ENCODE measurements around the gene OGA. TPM values are rescaled to one million over a fixed set of nuclear protein-coding genes. Genes with fewer than 3 reads are reported as not detected.
"Not testable (repeated sequence)": the region's sequence is repeated elsewhere in the genome, so short reads cannot be mapped to it uniquely, and the experiment has no call there.

The OGA gene
- total and polyA plus RNA-seq, 5 donors, result 41.1 to 96.4 (median 79.7) TPM

- H3K4me3 ChIP-seq (ENCODE audit: low read length); H3K4me1 ChIP-seq (ENCODE audit: control insufficient read depth, insufficient read depth, low read length); H3K9me3 ChIP-seq (ENCODE audit: control insufficient read depth, low read length); H3K27ac ChIP-seq (ENCODE audit: low read length); H3K27me3 ChIP-seq (ENCODE audit: control insufficient read depth, insufficient read depth); intact Hi-C loops (cut with DNase I); ATAC-seq: not testable (repeated sequence)
- DNase-seq, result peak in 1 of 3 donors; percentile 22
- 92% methylated on average over 9 of the region's 9 CpGs for WGBS
Measured at GRCh38 chr10:101789231-101789630, 29.0 kb downstream of the OGA start.

GRCh38 chr10:101785801-101786200 lies 32.4 kb downstream of the OGA start:
- Histone ChIP-seq H3K27ac (ENCODE audit: low read length) (no peak overlapping the region), H3K27me3 (ENCODE audit: control insufficient read depth, insufficient read depth) (no peaks in the 10 kb centered on the region), H3K4me3 (ENCODE audit: low read length) (no peak overlapping the region), H3K9me3 (ENCODE audit: control insufficient read depth, low read length) (no peaks in the 10 kb centered on the region), H3K4me1 (ENCODE audit: control insufficient read depth, insufficient read depth, low read length) (no peaks in the 10 kb centered on the region)
- DNase-seq (no peak), ATAC-seq (no peak)
- intact Hi-C loops (cut with DNase I), result no loop called here
- 79% methylated on average over 2 of the region's 2 CpGs for WGBS

- Histone ChIP-seq H3K27me3 (ENCODE audit: control insufficient read depth, insufficient read depth) (no peaks in the 10 kb centered on the region), H3K4me3 (ENCODE audit: low read length) (no peak overlapping the region), H3K4me1 (ENCODE audit: control insufficient read depth, insufficient read depth, low read length) (peaks cover 3% of the 10 kb centered on the region), H3K9me3 (ENCODE audit: control insufficient read depth, low read length) (no peaks in the 10 kb centered on the region), H3K27ac (ENCODE audit: low read length) (no peak overlapping the region)
- intact Hi-C loops (cut with DNase I), result loop anchor here in 3 of 4 donors (5.0 kb wide), 2 partner anchors 177 to 182 kb away; no protein-coding TSS in a partner anchor
- ATAC-seq (no peak), DNase-seq (no peak)
- WGBS, result 82% methylated on average over 2 of the region's 2 CpGs
Measured at GRCh38 chr10:101784558-101784957, 33.7 kb downstream of the OGA start.

- no peak for ATAC-seq
- DNase-seq, result peak in 1 of 3 donors; percentile 1
- H3K9me3 ChIP-seq (ENCODE audit: control insufficient read depth, low read length), result no peaks in the 10 kb centered on the region
- 55% methylated on average over 10 of the region's 10 CpGs for WGBS
- no peak overlapping the region for H3K27ac ChIP-seq (ENCODE audit: low read length)
- peak overlapping the region; percentile 37 for H3K4me3 ChIP-seq (ENCODE audit: low read length)
- H3K4me1 ChIP-seq (ENCODE audit: control insufficient read depth, insufficient read depth, low read length), result peaks cover 3% of the 10 kb centered on the region
- intact Hi-C loops (cut with DNase I), result loop anchor here in 3 of 4 donors (5.0 kb wide), 2 partner anchors 176 to 181 kb away; no protein-coding TSS in a partner anchor
- no peaks in the 10 kb centered on the region for H3K27me3 ChIP-seq (ENCODE audit: control insufficient read depth, insufficient read depth)
Measured at GRCh38 chr10:101783736-101784118, 34.5 kb downstream of the OGA start.

GRCh38 chr10:101782811-101783735 lies 35.2 kb downstream of the OGA start, which contains the start of gene NPM3:
TSS of gene NPM3 (minus strand) at chr10:101783446. CDS start at chr10:101783390, 56 bp downstream.
- DNase-seq, result peak; percentile 84 to 93 (median 91)
- ATAC-seq, result peak; percentile 75 to 77
- no peaks in the 10 kb centered on the region for H3K9me3 ChIP-seq (ENCODE audit: control insufficient read depth, low read length)
- no peak within 1 kb of the TSS for H3K27ac ChIP-seq (ENCODE audit: low read length)
- peaks cover 3% of the 10 kb centered on the region for H3K4me1 ChIP-seq (ENCODE audit: control insufficient read depth, insufficient read depth, low read length)
- no peaks in the 10 kb centered on the region for H3K27me3 ChIP-seq (ENCODE audit: control insufficient read depth, insufficient read depth)
- intact Hi-C loops (cut with DNase I), result loop anchor here in 3 of 4 donors (5.0 kb wide), 2 partner anchors 176 to 181 kb away; no protein-coding TSS in a partner anchor
- WGBS, result under 1% methylated on average over 57 of the region's 57 CpGs
- H3K4me3 ChIP-seq (ENCODE audit: low read length), result peak within 1 kb of the TSS; percentile 37

GRCh38 chr10:101781984-101782810 lies 36.0 kb downstream of the OGA start:
- ATAC-seq, result peak in 1 of 2 donors; percentile 1
- WGBS, result 56% methylated on average over 17 of the region's 17 CpGs
- H3K4me3 ChIP-seq (ENCODE audit: low read length), result no peak overlapping the region
- no peak overlapping the region for H3K27ac ChIP-seq (ENCODE audit: low read length)
- H3K9me3 ChIP-seq (ENCODE audit: control insufficient read depth, low read length), result no peaks in the 10 kb centered on the region
- no peaks in the 10 kb centered on the region for H3K27me3 ChIP-seq (ENCODE audit: control insufficient read depth, insufficient read depth)
- peaks cover 3% of the 10 kb centered on the region for H3K4me1 ChIP-seq (ENCODE audit: control insufficient read depth, insufficient read depth, low read length)
- peak in 2 of 3 donors; percentile 50 to 54 for DNase-seq
- intact Hi-C loops (cut with DNase I), result loop anchor here (2.0 to 5.0 kb wide), 3 partner anchors 175 to 180 kb away; no protein-coding TSS in a partner anchor

GRCh38 chr10:101781655-101781983 lies 36.6 kb downstream of the OGA start:
- H3K27me3 ChIP-seq (ENCODE audit: control insufficient read depth, insufficient read depth), result no peaks in the 10 kb centered on the region
- WGBS, result 75% methylated on average over 7 of the region's 7 CpGs
- H3K4me3 ChIP-seq (ENCODE audit: low read length), result no peak overlapping the region
- H3K27ac ChIP-seq (ENCODE audit: low read length), result no peak overlapping the region
- intact Hi-C loops (cut with DNase I), result loop anchor here (2.0 to 5.0 kb wide), 3 partner anchors 174 to 179 kb away; no protein-coding TSS in a partner anchor
- no peak for ATAC-seq
- H3K9me3 ChIP-seq (ENCODE audit: control insufficient read depth, low read length), result no peaks in the 10 kb centered on the region
- H3K4me1 ChIP-seq (ENCODE audit: control insufficient read depth, insufficient read depth, low read length), result peaks cover 3% of the 10 kb centered on the region
- DNase-seq, result peak in 1 of 3 donors; percentile 21

- peak; percentile 39 to 49 for ATAC-seq
- Histone ChIP-seq H3K4me1 (ENCODE audit: control insufficient read depth, insufficient read depth, low read length) (peaks cover 5% of the 10 kb centered on the region), H3K27me3 (ENCODE audit: control insufficient read depth, insufficient read depth) (no peaks in the 10 kb centered on the region), H3K27ac (ENCODE audit: low read length) (no peak overlapping the region), H3K4me3 (ENCODE audit: low read length) (no peak overlapping the region), H3K9me3 (ENCODE audit: control insufficient read depth, low read length) (no peaks in the 10 kb centered on the region)
- peak; percentile 66 to 81 (median 80) for DNase-seq
- 64% methylated on average over 14 of the region's 14 CpGs for WGBS
- intact Hi-C loops (cut with DNase I), result loop anchor here (2.0 to 5.0 kb wide), 3 partner anchors 174 to 179 kb away; no protein-coding TSS in a partner anchor
Measured at GRCh38 chr10:101780818-101781654, 37.2 kb downstream of the OGA start.

- no peak for ATAC-seq
- peak in 1 of 3 donors; percentile 50 for DNase-seq
- Histone ChIP-seq H3K4me1 (ENCODE audit: control insufficient read depth, insufficient read depth, low read length) (peaks cover 5% of the 10 kb centered on the region), H3K9me3 (ENCODE audit: control insufficient read depth, low read length) (no peaks in the 10 kb centered on the region), H3K27ac (ENCODE audit: low read length) (no peak overlapping the region), H3K27me3 (ENCODE audit: control insufficient read depth, insufficient read depth) (no peaks in the 10 kb centered on the region), H3K4me3 (ENCODE audit: low read length) (peak overlapping the region; percentile 34)
- intact Hi-C loops (cut with DNase I), result loop anchor here (2.0 to 5.0 kb wide), 3 partner anchors 173 to 178 kb away; no protein-coding TSS in a partner anchor
- 17% methylated on average over 17 of the region's 17 CpGs for WGBS
Measured at GRCh38 chr10:101780187-101780817, 37.9 kb downstream of the OGA start.

All from right cardiac atrium (tissue), 5 donors.